Endodermal cell (in vitro differentiated cells): Measurements from ENCODE around the gene B4GALT1. TPM values are rescaled to one million over a fixed set of nuclear protein-coding genes. Genes with fewer than 3 reads are reported as not detected.

Experiments used
- DNase-seq: peaks from one replicate; pipeline ENCODE4 v3.0.0-alpha.2; 2017
- H3K27ac ChIP-seq: 2 replicates; pipeline ENCODE4 v1.5.1; 2013; ENCODE audit warnings: mild to moderate bottlenecking, low read depth, low read length, moderate library complexity
- H3K27me3 ChIP-seq: 2 replicates; pipeline ENCODE4 v1.6.1; 2013; ENCODE audit warnings: mild to moderate bottlenecking, low read length, moderate library complexity; ENCODE audit not compliant: insufficient read depth, control insufficient read depth, poor library complexity, severe bottlenecking
- H3K36me3 ChIP-seq: 2 replicates; pipeline ENCODE4 v1.7.0; 2013; ENCODE audit warnings: mild to moderate bottlenecking, low read length, moderate library complexity; ENCODE audit not compliant: control insufficient read depth, insufficient read depth
- H3K4me1 ChIP-seq: one replicate; pipeline ENCODE4 v1.7.0; 2013; ENCODE audit warnings: low read length; ENCODE audit not compliant: control insufficient read depth, insufficient read depth
- H3K4me3 ChIP-seq: 2 replicates; pipeline ENCODE4 v1.5.1; 2013; ENCODE audit warnings: mild to moderate bottlenecking, low read length, moderate library complexity
- H3K9ac ChIP-seq: 2 replicates; pipeline ENCODE4 v1.6.1; 2013; ENCODE audit warnings: mild to moderate bottlenecking, low read length, moderate library complexity; ENCODE audit not compliant: poor library complexity, severe bottlenecking; ENCODE audit errors: extremely low read depth
- H3K9me3 ChIP-seq: 2 replicates; pipeline ENCODE4 v1.6.1; 2013; ENCODE audit warnings: mild to moderate bottlenecking, low read length, moderate library complexity; ENCODE audit not compliant: control insufficient read depth
- H3K27ac Mint-ChIP-seq: 2 replicates; pipeline ENCODE4 v1.8.0; 2020; ENCODE audit warnings: mixed read lengths
- H3K27me3 Mint-ChIP-seq: 2 replicates; pipeline ENCODE4 v1.8.0; 2021; ENCODE audit warnings: mild to moderate bottlenecking, mixed read lengths; ENCODE audit not compliant: insufficient read depth
- H3K36me3 Mint-ChIP-seq: 2 replicates; pipeline ENCODE4 v1.8.0; 2020; ENCODE audit warnings: low read depth, mixed read lengths
- H3K4me1 Mint-ChIP-seq: 2 replicates; pipeline ENCODE4 v1.8.0; 2020; ENCODE audit warnings: mixed read lengths
- H3K4me3 Mint-ChIP-seq: 2 replicates; pipeline ENCODE4 v1.8.0; 2020; ENCODE audit warnings: mild to moderate bottlenecking, moderate library complexity, mixed read lengths
- H3K9me3 Mint-ChIP-seq: 2 replicates; pipeline ENCODE4 v1.8.0; 2020; ENCODE audit warnings: mild to moderate bottlenecking, mixed read lengths
- WGBS, 2 experiments: methylation state at CpG; one replicate each; pipeline versions ENCODE4 v1.1.5 to v1.1.7; 2013; ENCODE audit warnings: missing lambda C conversion rate in 2 of 2, mixed read lengths in 1 of 2; ENCODE audit not compliant: insufficient coverage in 1 of 2, insufficient read length in 1 of 2; 5-methylcytosine and 5-hydroxymethylcytosine counted together
- total RNA-seq, 2 donors: library from RNA; stranded (reverse); fragmentation: NEBNext Ultra II Directional in 1 of 2; extraction: Animal tissue kit (Norgen Biotek cat#: 25700) in 1 of 2; gene quantifications; 2 replicates in 1 of 2; 3 replicates in 1 of 2; pipeline ENCODE4 v1.2.1, GENCODE V29; 2021
- TF ChIP-seq, protein P1 (sequence below): fragments of 200-600 bp; sonication (generic); conservative IDR thresholded peaks from 2 replicates; pipeline ENCODE4 v1.5.0; 2021; ENCODE audit warnings: antibody characterized with exemption, mild to moderate bottlenecking

Gene B4GALT1
- total RNA-seq, 2 donors from 2014 or later, result 62.9 to 92.6 TPM

DNA sequence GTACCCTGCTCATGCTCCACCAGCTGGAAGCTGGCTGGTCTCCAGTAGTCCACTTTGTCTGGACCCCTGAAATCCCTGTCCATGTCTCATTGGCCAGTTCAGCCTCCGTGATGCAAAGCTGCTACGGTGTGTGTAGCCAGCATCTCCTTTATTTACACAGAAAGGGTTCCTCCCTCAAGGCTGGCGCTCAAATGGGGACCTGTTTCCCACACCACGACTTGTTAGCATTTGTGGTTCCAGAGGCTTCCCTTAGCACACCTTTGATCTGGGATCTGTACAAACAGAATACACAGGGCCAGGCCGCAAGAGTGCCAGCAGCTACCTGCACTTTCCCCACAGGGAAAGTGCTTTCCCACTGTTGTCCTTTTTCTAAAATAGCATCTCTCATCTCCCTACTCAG is 85.0 kb downstream of the B4GALT1 start:
- no peaks in the 10 kb centered on the region for H3K27me3 ChIP-seq
- H3K4me3 ChIP-seq, result no peak overlapping the region
- no peak overlapping the region for H3K9ac ChIP-seq
- H3K9me3 ChIP-seq, result no peaks in the 10 kb centered on the region
- peaks cover 17% of the 10 kb centered on the region for H3K27me3 Mint-ChIP-seq
- no peak overlapping the region for H3K4me3 Mint-ChIP-seq
- H3K4me1 Mint-ChIP-seq, result no peaks in the 10 kb centered on the region
- 92 to 100% methylated on average over 1 to 5 of the region's 5 CpGs for WGBS, 2 experiments
- peaks cover 2% of the 10 kb centered on the region for H3K36me3 Mint-ChIP-seq
- TF ChIP-seq, protein P1, sequence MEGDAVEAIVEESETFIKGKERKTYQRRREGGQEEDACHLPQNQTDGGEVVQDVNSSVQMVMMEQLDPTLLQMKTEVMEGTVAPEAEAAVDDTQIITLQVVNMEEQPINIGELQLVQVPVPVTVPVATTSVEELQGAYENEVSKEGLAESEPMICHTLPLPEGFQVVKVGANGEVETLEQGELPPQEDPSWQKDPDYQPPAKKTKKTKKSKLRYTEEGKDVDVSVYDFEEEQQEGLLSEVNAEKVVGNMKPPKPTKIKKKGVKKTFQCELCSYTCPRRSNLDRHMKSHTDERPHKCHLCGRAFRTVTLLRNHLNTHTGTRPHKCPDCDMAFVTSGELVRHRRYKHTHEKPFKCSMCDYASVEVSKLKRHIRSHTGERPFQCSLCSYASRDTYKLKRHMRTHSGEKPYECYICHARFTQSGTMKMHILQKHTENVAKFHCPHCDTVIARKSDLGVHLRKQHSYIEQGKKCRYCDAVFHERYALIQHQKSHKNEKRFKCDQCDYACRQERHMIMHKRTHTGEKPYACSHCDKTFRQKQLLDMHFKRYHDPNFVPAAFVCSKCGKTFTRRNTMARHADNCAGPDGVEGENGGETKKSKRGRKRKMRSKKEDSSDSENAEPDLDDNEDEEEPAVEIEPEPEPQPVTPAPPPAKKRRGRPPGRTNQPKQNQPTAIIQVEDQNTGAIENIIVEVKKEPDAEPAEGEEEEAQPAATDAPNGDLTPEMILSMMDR, result no peak
- H3K4me1 ChIP-seq, result no peaks in the 10 kb centered on the region
- DNase-seq, result no peak
- no peak overlapping the region for H3K27ac ChIP-seq
- no peaks in the 10 kb centered on the region for H3K36me3 ChIP-seq
- H3K27ac Mint-ChIP-seq, result no peak overlapping the region
- peaks cover 21% of the 10 kb centered on the region for H3K9me3 Mint-ChIP-seq

DNA sequence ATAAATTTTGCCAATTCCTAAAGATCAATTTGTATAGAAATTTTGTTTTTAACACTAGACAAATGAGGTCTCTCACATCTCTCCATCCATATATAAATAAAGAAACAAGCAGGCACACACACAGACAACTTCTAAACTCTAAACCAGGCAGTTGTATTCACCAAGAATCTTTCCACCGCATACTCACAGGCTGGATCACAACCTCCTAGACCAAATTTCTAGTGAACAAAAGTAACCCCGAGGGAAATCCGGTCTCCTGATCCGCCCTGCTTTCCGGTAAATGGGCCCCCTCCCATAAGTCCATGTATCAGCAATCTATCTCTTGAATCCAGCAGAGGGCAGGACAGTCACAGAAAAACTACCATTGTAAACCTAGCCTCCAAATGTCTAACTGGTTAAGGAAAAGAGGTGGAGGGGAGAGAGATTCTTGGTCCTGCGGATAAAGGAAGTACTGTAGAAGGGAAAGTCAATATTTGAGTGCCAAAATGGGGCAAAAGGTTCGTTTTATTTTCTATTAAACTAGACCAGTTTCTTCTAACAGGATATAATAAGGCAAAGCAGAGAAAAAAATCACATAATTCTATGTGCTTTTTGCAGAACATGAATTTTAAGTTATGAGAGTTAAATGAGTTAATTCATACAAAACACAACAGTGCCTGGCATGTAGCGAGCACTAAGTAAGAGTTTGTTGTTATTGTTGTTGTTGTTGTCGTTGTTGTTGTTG is 85.8 kb downstream of the B4GALT1 start:
- H3K9me3 Mint-ChIP-seq, result peaks cover 20% of the 10 kb centered on the region
- Histone ChIP-seq H3K9ac (no peak overlapping the region), H3K27me3 (no peaks in the 10 kb centered on the region), H3K9me3 (no peaks in the 10 kb centered on the region), H3K27ac (no peak overlapping the region), H3K36me3 (no peaks in the 10 kb centered on the region), H3K4me1 (no peaks in the 10 kb centered on the region), H3K4me3 (peak overlapping the region; percentile 31)
- no peaks in the 10 kb centered on the region for H3K4me1 Mint-ChIP-seq
- H3K27me3 Mint-ChIP-seq, result peaks cover 9% of the 10 kb centered on the region
- H3K27ac Mint-ChIP-seq, result no peak overlapping the region
- H3K36me3 Mint-ChIP-seq, result peaks cover 2% of the 10 kb centered on the region
- H3K4me3 Mint-ChIP-seq, result no peak overlapping the region
- 27% methylated on average over 9 of the region's 9 CpGs; no CpG with 5 or more reads in 1 of the 2 experiments for WGBS, 2 experiments
- TF ChIP-seq, protein P1, result peak; percentile 92
- DNase-seq, result peak; percentile 80

DNA sequence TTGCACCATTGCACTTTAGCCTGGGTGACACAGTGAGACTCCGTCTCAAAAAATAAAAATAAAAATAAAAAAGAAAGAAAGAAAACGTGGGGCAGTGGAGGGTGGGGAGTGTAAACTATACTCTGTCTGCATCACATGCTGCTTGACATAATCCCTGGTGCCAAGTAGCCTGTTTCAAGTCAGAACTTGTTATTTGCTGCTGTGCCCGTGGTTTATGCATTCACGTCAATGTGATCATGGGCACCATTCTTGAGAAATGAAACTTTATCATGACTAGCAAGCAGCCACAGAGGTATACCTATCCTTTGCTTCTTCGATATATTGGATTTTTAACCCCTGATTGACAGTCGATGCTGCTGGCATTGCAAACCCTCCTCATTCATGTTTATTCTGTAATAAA is 86.6 kb downstream of the B4GALT1 start:
- peaks cover 2% of the 10 kb centered on the region for H3K36me3 Mint-ChIP-seq
- H3K4me3 Mint-ChIP-seq, result no peak overlapping the region
- Histone ChIP-seq H3K27ac (no peak overlapping the region), H3K27me3 (no peaks in the 10 kb centered on the region), H3K4me1 (no peaks in the 10 kb centered on the region), H3K9me3 (no peaks in the 10 kb centered on the region), H3K9ac (no peak overlapping the region), H3K36me3 (no peaks in the 10 kb centered on the region), H3K4me3 (peak overlapping the region; percentile 31)
- H3K9me3 Mint-ChIP-seq, result peaks cover 12% of the 10 kb centered on the region
- H3K27me3 Mint-ChIP-seq, result peaks cover 5% of the 10 kb centered on the region
- TF ChIP-seq, protein P1, result no peak
- 81 to 89% methylated on average over 3 to 6 of the region's 6 CpGs for WGBS, 2 experiments
- H3K4me1 Mint-ChIP-seq, result peaks cover 3% of the 10 kb centered on the region
- DNase-seq, result no peak
- no peak overlapping the region for H3K27ac Mint-ChIP-seq
